ENCODE measurements around the gene CPVL.

DNA sequence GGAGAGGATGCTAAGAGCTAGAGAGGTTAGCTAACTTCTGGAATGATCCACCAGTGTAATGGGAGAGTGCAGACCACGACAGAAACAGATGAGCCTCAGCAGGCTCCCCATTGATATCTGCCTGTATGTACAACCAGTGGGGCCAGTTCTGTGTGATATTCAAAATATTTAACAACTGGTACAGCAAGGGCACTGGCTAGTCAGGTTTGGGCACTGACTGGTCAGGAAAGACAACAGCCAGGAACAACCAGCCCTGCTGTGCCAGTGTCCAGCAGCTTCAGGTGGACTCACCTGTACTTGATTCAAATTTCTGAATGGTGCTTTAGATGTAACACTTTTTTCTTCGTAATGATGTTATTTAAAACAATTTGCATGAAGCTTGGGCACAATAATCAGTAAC, 182.3 kb downstream of the CPVL start:
- no peak for TF ChIP-seq POLR2AphosphoS5 (IDR thresholded peaks at IDR 0.05)
- TF ChIP-seq, protein P1, sequence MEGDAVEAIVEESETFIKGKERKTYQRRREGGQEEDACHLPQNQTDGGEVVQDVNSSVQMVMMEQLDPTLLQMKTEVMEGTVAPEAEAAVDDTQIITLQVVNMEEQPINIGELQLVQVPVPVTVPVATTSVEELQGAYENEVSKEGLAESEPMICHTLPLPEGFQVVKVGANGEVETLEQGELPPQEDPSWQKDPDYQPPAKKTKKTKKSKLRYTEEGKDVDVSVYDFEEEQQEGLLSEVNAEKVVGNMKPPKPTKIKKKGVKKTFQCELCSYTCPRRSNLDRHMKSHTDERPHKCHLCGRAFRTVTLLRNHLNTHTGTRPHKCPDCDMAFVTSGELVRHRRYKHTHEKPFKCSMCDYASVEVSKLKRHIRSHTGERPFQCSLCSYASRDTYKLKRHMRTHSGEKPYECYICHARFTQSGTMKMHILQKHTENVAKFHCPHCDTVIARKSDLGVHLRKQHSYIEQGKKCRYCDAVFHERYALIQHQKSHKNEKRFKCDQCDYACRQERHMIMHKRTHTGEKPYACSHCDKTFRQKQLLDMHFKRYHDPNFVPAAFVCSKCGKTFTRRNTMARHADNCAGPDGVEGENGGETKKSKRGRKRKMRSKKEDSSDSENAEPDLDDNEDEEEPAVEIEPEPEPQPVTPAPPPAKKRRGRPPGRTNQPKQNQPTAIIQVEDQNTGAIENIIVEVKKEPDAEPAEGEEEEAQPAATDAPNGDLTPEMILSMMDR (IDR thresholded peaks at IDR 0.05) = no peak
- no peak for TF ChIP-seq POLR2A (IDR thresholded peaks at IDR 0.05)

Measured in suprapubic skin (tissue), 4 donors.